GM18867 (cell line): ENCODE results near the gene LONRF2.

ENCODE experiments used
- ATAC-seq: cut with Tn5 transposase; IDR thresholded peaks from one replicate; pipeline ENCODE4 v1.9.1; 2021; ENCODE audit warnings: mild to moderate bottlenecking, moderate library complexity; ENCODE audit not compliant: unreplicated experiment

Gene LONRF2

GRCh38 chr2:100276716-100277115 is 45.6 kb downstream of the LONRF2 start:
- no peak for ATAC-seq

GRCh38 chr2:100275200-100275589 is 47.1 kb downstream of the LONRF2 start:
- no peak for ATAC-seq

DNA sequence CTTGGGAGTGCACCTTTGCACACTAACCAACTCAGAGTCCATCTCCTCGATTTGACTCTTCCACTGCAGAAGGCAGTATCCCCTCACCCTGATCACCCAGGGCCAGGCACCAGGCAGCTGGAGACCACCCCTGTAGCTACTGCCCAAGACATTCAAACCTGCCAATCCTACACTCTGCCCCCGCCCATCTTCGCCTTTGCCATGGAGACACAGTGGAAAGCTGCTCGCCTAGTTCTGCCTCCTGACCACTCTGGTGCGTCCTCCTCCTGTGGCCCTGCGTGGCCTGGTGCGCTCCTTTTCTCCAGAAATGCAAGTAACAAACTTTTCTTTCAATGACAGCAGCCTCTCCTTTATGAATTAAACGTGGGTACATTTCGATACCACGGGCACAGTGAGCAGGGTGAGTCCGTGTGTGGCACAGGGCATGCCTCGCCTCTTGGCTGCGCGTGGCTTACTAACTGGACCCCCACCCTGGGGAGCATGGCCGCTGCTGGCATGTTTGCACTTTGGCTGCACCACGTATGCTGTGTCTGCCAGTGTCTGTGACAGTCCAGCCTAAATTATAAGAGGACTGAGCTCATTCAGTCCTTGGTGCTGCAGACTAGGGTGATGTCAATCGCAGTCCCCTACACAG is 47.6 kb downstream of the LONRF2 start:
- no peak for ATAC-seq

DNA sequence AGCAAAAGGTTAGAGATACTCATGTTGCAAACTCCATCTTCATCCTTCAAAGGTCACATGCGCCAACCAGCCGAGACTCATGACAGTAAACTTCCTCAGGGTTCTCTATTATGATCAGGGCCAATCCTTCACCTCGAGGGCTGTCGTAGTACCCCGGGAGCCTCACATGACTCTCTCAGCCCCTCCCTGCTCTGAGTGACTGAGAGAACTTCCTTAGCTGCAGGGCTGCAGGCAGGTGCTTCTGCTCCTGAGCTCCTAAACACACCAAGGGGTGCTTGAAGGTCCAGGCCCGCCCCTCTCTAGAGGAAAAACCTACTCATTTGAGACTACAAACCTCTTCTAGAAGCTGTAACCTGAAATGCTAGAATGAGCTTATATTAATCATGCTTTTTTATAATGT is 48.2 kb downstream of the LONRF2 start:
- ATAC-seq: no peak

DNA sequence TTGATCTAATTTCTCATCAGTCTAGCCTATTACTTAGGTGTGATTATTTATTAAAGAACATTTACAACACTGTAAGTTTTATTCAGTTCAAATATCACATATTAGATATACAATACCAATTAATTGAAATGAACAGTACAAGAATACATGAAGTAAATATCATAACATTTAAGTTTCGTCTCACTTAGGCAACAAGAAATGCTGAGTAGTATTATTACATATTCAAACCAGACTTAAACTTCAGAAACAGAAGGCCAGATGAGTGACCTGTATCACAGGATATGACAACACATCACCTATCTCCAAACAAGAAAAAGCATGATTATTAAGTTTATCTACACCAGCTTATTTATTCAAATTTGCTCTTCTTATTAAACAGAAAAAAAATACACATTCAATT is 48.9 kb downstream of the LONRF2 start:
- no peak for ATAC-seq

DNA sequence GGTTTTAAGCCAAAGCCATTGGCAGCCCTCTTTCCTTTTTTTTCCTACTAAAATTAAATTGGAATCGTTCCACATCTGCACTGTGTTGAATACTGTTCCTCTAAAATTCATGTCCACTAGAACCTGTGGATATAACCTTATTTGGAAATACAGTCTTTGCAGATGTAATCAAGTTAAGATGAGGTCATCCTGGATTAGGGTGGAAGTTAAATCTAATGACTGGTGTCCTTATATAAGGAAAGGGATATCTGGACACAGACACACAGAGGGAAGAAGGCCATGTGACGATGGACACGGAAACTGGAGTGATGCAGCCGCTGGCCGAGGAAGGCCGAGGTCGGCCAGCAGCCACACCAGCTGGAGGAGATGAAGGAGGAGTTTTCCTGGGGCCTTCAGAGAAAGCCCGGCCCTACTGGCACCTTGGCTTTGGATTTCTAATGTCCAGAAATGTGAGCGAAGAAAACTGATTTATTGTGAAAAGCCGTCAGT is 49.4 kb downstream of the LONRF2 start:
- ATAC-seq: no peak

GRCh38 chr2:100271210-100271609 is 51.1 kb downstream of the LONRF2 start:
- no peak for ATAC-seq

DNA sequence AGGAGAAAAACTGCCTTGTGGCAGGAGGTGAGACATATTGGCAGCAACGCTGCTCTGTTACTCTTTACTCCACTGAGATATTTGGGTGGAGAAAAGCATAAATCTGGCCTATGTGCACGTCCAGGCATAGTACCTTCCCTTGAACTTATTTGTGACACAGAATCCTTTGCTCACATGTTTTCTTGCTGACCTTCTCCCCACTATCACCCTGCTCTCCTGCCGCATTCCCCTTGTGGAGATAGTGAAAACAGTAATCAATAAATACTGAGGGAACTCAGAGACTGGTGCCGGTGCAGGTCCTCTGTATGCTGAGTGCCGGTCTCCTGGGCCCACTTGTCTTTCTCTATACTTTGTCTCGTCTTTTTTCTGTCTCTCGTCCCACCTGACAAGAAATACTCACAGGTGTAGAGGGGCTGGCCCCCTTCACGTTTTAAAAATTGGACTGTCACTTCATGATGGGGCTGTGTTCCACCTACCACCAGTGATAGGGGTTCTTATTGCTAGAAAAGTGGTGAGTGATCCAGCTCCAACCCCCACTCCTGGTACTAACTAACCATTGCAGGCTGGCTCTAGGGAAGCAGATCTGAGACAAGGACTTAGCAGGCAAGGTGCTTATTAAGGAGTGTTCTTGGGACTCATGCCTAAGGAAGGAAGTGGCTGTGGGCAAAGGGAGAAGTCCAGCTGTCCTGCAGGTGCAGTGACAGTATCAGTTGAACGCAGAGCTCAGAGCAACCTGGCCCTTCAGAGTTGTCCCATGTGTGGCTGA is 51.7 kb downstream of the LONRF2 start:
- no peak for ATAC-seq

DNA sequence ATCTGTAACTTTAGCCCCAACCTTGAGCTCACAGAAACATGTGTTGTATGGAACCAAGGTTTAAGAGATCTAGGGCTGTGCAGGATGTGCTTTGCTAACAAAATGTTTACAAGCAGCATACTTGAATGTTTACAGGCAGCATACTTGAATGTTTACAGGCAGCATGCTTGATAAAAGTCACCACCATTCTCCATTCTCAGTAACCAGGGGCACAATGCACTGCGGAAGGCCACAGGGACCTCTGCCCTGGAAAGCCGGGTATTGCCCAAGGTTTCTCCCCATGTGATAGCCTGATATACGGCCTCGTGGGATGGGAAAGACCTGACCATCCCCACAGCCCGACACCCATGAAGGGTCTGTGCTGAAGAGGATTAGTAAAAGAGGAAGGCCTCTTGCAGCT is 52.4 kb downstream of the LONRF2 start:
- no peak for ATAC-seq

DNA sequence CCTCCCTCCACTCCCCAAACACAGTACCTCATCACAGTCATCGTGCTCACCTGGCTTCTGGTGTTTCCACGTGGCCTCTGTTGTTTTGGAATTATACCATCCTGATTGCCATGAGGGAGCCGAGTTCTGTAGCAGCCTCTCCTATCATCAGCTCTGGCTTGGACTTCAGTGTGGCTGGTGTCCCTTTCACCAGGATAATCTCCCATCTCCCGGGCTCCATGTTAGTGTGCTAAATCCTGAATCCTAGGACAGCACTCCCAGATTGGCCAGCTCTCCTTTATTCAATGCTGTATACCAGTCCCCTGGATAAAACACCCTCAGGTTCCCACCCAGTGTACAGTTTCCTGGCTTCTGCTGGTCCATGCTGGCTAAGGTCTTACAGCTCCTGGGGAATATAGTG is 53.3 kb downstream of the LONRF2 start:
- no peak for ATAC-seq

DNA sequence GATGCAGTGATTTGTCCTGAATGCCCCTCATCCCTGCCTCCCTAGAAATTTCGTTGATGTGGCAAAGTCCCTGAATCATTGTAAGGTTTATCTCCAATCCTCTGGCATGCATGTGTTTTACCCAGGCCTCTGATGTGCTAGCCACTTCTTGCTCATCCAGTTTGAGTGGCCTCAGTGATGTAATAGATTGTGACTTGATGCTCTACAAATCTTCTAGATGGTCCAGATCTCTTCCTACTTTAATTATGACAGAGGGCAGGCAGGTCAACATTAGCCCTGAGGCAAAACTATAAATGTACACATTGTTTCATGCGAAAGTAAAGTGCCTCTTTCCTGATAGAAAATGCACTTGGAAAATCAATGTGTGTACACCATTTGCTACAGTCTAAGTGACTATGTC is 54.5 kb downstream of the LONRF2 start:
- ATAC-seq: no peak

DNA sequence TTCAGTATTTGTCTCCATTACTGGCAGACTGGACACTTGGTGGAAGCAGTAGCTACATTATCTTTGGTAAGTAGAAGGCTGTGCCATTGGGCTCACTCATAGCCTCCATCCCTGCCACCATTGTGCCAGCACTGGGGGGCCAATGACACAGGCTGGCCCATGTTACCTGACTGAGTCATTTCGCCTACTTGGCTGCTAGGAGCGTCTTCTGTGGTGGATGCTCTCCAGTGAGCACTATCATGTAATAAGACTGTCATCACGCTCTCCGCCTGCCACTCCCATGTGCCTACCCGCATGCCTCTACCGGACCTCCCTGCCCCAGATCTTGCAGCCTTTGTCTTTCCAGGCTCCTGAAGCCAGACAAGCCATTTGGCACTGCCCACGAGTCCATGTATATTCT is 56.2 kb downstream of the LONRF2 start:
- ATAC-seq: no peak

- ATAC-seq: no peak
Observed at GRCh38 chr2:100265226-100265625, 57.1 kb downstream of the LONRF2 start.

DNA sequence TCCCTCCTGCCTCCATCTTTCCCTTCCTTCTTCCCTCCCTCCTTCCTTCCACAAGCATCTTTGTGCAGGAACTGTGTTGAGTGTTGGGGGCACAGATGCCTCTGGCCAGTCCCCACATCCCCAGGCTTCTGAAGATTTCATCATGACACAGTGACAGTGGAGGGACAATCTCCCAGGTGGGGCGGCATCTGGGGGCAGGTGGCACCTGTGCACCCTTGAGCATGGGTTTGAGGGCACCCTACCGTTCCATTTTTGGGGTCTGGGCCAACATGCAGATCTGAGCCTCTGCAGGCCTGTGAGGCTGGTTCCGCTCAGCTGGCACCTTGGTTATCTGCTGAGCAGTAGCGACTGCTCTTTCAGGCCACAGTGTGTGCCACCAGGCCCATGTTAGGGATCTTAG is 57.6 kb downstream of the LONRF2 start:
- no peak for ATAC-seq

- no peak for ATAC-seq
Observed at GRCh38 chr2:100264121-100264520, 58.2 kb downstream of the LONRF2 start.

DNA sequence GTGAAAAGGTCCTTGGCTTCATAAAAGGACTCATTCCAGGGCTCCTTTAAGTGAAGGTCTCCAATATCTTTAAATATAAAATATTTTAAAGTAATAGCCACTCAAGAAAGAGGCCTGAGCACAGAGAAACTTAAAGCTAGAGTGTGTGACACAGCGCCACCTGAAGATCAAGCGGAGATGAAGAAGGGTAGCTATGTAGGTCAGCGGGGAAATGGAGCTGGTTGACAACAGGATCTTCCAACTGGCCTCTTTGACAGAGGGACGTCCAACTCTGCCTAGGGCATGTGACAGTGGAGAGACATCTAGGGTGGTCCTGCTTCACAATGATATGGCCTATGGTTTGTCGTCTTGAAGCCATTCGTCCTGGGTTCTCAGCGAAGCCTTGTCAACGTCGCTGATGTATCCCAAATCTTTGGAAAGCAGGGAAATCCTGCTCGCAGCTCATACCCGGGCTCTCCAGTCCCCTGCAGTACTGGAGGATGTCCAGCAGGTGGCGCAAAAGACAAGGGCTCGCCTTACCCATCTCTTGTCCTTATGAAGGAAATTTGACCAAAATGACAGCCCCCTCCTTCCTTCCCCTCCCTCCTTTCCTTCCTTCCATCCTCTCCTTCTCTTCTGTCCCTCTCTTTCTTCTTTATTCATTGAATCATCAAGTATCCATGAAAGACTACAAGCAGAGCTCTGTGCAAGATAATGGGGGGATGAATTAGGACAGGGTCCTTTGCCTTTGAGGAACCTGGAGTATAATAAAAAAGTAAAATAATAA is 59.6 kb downstream of the LONRF2 start:
- peak; percentile 53 for ATAC-seq

- ATAC-seq: no peak
Observed at GRCh38 chr2:100262046-100262445, 60.3 kb downstream of the LONRF2 start.

DNA sequence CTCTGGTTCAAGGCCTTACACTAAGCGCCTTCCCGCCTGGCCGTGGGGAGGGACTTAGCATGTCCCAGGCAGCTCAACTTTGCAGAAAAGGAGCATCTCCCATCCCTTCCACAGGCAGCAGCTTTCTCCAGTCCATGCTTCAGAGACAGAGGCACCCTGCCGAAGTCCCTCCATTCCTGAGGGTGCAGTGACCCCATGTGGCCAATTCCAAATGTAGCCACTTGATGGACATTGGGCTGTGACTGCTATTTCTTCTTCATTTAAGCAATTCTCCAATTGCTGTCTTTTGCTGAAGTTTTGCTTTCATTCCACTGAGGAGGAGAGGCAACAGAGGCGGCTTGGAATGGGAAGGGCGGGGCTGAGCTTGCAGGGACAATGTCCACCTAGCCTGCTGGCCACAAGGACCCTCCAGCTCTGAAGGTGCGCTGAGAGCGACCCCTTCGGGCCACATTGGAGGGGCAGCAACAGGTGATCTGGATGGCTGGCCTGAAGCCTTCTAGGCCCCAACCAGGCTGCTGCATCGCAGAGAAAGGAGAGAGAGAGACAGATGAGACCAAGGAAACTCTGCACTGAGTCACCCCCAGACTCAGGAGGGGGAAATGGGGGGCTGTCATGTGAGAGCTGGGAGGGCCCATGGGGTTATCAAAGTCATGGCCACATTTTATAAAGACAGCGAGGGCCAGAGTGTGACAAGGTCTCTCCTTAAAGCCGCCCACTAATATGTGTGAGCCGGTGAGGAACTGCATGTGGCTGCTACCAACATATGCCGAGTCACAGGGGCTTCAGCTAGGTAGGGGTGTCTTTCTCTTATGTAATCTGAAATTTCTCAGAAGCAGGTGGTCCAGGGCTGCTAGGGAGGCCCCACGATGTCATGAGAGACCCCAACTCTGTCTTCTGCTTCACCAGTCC is 61.3 kb downstream of the LONRF2 start:
- no peak for ATAC-seq

- ATAC-seq: no peak
Observed at GRCh38 chr2:100259106-100259505, 63.2 kb downstream of the LONRF2 start.

GRCh38 chr2:100257939-100258338 is 64.4 kb downstream of the LONRF2 start:
- no peak for ATAC-seq

GRCh38 chr2:100256849-100257248 is 65.5 kb downstream of the LONRF2 start:
- ATAC-seq: no peak
